ENCODE measurements around the gene EEA1. TPM values are rescaled to one million over a fixed set of nuclear protein-coding genes. Genes with fewer than 3 reads are reported as not detected.

EEA1 gene
- polyA plus RNA-seq, 2 of the 4 experiments (the other 2 are of a cell fraction): 6.6 to 8.1 TPM

- 65% methylated on average over 4 of the region's 4 CpGs for WGBS (ENCODE audit: missing lambda C conversion rate)
- H3K9me3 ChIP-seq: no peaks in the 10 kb centered on the region
- no peaks in the 10 kb centered on the region for H3K4me1 ChIP-seq
- DNase-seq (ENCODE audit: low read depth in 1 of 2, low spot score in 1 of 2) (peak in 1 of 2 experiments; percentile 33), FAIRE-seq (no peak), ATAC-seq (peak in 1 of 2 experiments; percentile 67; a peak in 3 of 6 replicates)
- H3K27ac ChIP-seq: no peak overlapping the region
- H3K4me2 ChIP-seq: no peak overlapping the region
- no peak overlapping the region for H3K4me3 ChIP-seq
- POLR2A ChIA-PET: no interaction called here
- TF ChIP-seq MAFK (IDR thresholded peaks at IDR 0.05; ENCODE audit: partially characterized antibody) (no peak), CBX8 (IDR thresholded peaks at IDR 0.05) (no peak), HMGXB4 (CRISPR knock-in tag; IDR thresholded peaks at IDR 0.05; ENCODE audit: borderline replicate concordance) (no peak), USF2 (IDR thresholded peaks at IDR 0.05) (peak; percentile 49), BCL3 (IDR thresholded peaks at IDR 0.05) (no peak), CHD2 (IDR thresholded peaks at IDR 0.05; ENCODE audit: low read length, partially characterized antibody) (no peak)
- CTCF ChIA-PET: interaction anchor here (1.2 kb wide), 1 partner anchor 9 kb away, joined by 3 read pairs; no protein-coding TSS in a partner anchor
Observed at GRCh38 chr12:92739113-92739512, 190.0 kb downstream of the EEA1 start.

GRCh38 chr12:92737855-92738850, 190.9 kb downstream of the EEA1 start:
- ATAC-seq: no peak
- 62% methylated on average over 7 of the region's 7 CpGs for WGBS (ENCODE audit: missing lambda C conversion rate)
- no peak for TF ChIP-seq ELK1 (IDR thresholded peaks at IDR 0.05; ENCODE audit: low read depth, low read length)
- no peak for TF ChIP-seq CHD2 (IDR thresholded peaks at IDR 0.05; ENCODE audit: low read length, partially characterized antibody)
- no peak for TF ChIP-seq TFCP2L1 (CRISPR knock-in tag; IDR thresholded peaks at IDR 0.05)
- Histone ChIP-seq H3K4me3 (no peak overlapping the region), H3K9me3 (no peaks in the 10 kb centered on the region), H3K27ac (no peak overlapping the region), H3K4me2 (no peak overlapping the region), H3K4me1 (no peaks in the 10 kb centered on the region)
- no peak for FAIRE-seq
- DNase-seq (ENCODE audit: low read depth in 1 of 2, low spot score in 1 of 2): no peak
- CTCF ChIA-PET: interaction anchor here (0.9 to 1.2 kb wide), 2 partner anchors 8 to 20 kb away, joined by 3 read pairs; no protein-coding TSS in a partner anchor
- POLR2A ChIA-PET: interaction anchor here (0.6 kb wide), 1 partner anchor 1392 kb away, joined by 3 read pairs; no protein-coding TSS in a partner anchor

- Histone ChIP-seq H3K4me2 (no peak overlapping the region), H3K9me3 (no peaks in the 10 kb centered on the region), H3K4me1 (no peaks in the 10 kb centered on the region), H3K27ac (no peak overlapping the region), H3K4me3 (no peak overlapping the region)
- 52% methylated on average over 6 of the region's 6 CpGs for WGBS (ENCODE audit: missing lambda C conversion rate)
- POLR2A ChIA-PET: no interaction called here
- no peak for FAIRE-seq
- no peak for ATAC-seq
- CTCF ChIA-PET: interaction anchor here (0.6 kb wide), 1 partner anchor 12 kb away, joined by 3 read pairs; no protein-coding TSS in a partner anchor
- DNase-seq (ENCODE audit: low read depth in 1 of 2, low spot score in 1 of 2): no peak
- TF ChIP-seq FOXS1 (CRISPR knock-in tag; IDR thresholded peaks at IDR 0.05) (no peak), TP53 (CRISPR knock-in tag; IDR thresholded peaks at IDR 0.05) (no peak), BCL3 (IDR thresholded peaks at IDR 0.05) (no peak), CHD4 (IDR thresholded peaks at IDR 0.05; ENCODE audit: borderline replicate concordance) (no peak), MAFK (IDR thresholded peaks at IDR 0.05; ENCODE audit: partially characterized antibody) (no peak), ZFP36 (IDR thresholded peaks at IDR 0.05; ENCODE audit: borderline replicate concordance, partially characterized antibody) (no peak), HEYL (CRISPR knock-in tag; IDR thresholded peaks at IDR 0.05) (no peak), ESRRA (IDR thresholded peaks at IDR 0.05; ENCODE audit: borderline replicate concordance, low read length) (no peak), KDM5A (IDR thresholded peaks at IDR 0.05) (no peak), RCOR1 (IDR thresholded peaks at IDR 0.05; ENCODE audit: low read depth, low read length) (no peak), HES2 (IDR thresholded peaks at IDR 0.05) (no peak), CBX2 (IDR thresholded peaks at IDR 0.05; ENCODE audit: borderline replicate concordance, low read depth) (no peak), ZC3H11A (IDR thresholded peaks at IDR 0.05) (no peak), EP300 (IDR thresholded peaks at IDR 0.05) (no peak), ATOH8 (CRISPR knock-in tag; IDR thresholded peaks at IDR 0.05; ENCODE audit: low read depth) (no peak)
Observed at GRCh38 chr12:92736605-92737004, 192.5 kb downstream of the EEA1 start.

Data from A549 (cell line).